ENCODE results near the gene KCNQ1. TPM values are rescaled to one million over a fixed set of nuclear protein-coding genes. Genes with fewer than 3 reads are reported as not detected.
A peak's percentile ranks its signal among the peaks of the same experiment; 100 is the strongest.

Gene KCNQ1
- total RNA-seq, 1 donor from 2014 or later = 8.5 TPM

- peak; percentile 15 to 30 for DNase-seq (ENCODE audit: low spot score in 2 of 2, unreplicated experiment in 2 of 2)
- peak overlapping the region; percentile 30 for H3K27ac Mint-ChIP-seq
- peaks cover 10% of the 10 kb centered on the region for H3K9me3 Mint-ChIP-seq
- no peaks in the 10 kb centered on the region for H3K36me3 Mint-ChIP-seq
- no peak for TF ChIP-seq CTCF (IDR thresholded peaks at IDR 0.05; ENCODE audit: unreplicated experiment)
- no peak overlapping the region for H3K4me3 Mint-ChIP-seq
- peaks cover 47% of the 10 kb centered on the region for H3K4me1 Mint-ChIP-seq
- H3K27me3 Mint-ChIP-seq (ENCODE audit: low read depth) = no peaks in the 10 kb centered on the region
Measured at GRCh38 chr11:2803186-2804091, 358.6 kb downstream of the KCNQ1 start.

- Mint-ChIP-seq H3K27me3 (ENCODE audit: low read depth) (no peaks in the 10 kb centered on the region), H3K4me3 (no peak overlapping the region), H3K9me3 (peaks cover 7% of the 10 kb centered on the region), H3K27ac (peak overlapping the region; percentile 59), H3K4me1 (peaks cover 50% of the 10 kb centered on the region), H3K36me3 (no peaks in the 10 kb centered on the region)
- peak; percentile 10 to 29 for DNase-seq (ENCODE audit: low spot score in 2 of 2, unreplicated experiment in 2 of 2)
- no peak for TF ChIP-seq CTCF (IDR thresholded peaks at IDR 0.05; ENCODE audit: unreplicated experiment)
Measured at GRCh38 chr11:2804189-2804588, 359.4 kb downstream of the KCNQ1 start.

GRCh38 chr11:2804701-2805387, 360.0 kb downstream of the KCNQ1 start:
- no peak overlapping the region for H3K4me3 Mint-ChIP-seq
- H3K4me1 Mint-ChIP-seq = peaks cover 56% of the 10 kb centered on the region
- DNase-seq (ENCODE audit: low spot score in 2 of 2, unreplicated experiment in 2 of 2) = peak; percentile 12 to 34
- H3K36me3 Mint-ChIP-seq = no peaks in the 10 kb centered on the region
- peak overlapping the region; percentile 64 for H3K27ac Mint-ChIP-seq
- peaks cover 8% of the 10 kb centered on the region for H3K9me3 Mint-ChIP-seq
- no peaks in the 10 kb centered on the region for H3K27me3 Mint-ChIP-seq (ENCODE audit: low read depth)
- no peak for TF ChIP-seq CTCF (IDR thresholded peaks at IDR 0.05; ENCODE audit: unreplicated experiment)

GRCh38 chr11:2805388-2806056, 360.7 kb downstream of the KCNQ1 start:
- H3K27me3 Mint-ChIP-seq (ENCODE audit: low read depth) = no peaks in the 10 kb centered on the region
- peak overlapping the region; percentile 76 for H3K27ac Mint-ChIP-seq
- H3K4me3 Mint-ChIP-seq = no peak overlapping the region

More at GRCh38 chr11:2805388-2806056, 360.7 kb downstream of the KCNQ1 start:
- Mint-ChIP-seq H3K4me1 (peaks cover 56% of the 10 kb centered on the region), H3K9me3 (peaks cover 14% of the 10 kb centered on the region), H3K36me3 (no peaks in the 10 kb centered on the region)
- peak; percentile 5 to 20 for DNase-seq (ENCODE audit: low spot score in 2 of 2, unreplicated experiment in 2 of 2)
- no peak for TF ChIP-seq CTCF (IDR thresholded peaks at IDR 0.05; ENCODE audit: unreplicated experiment)
